Epithelial cell of alveolus of lung (primary cell): ENCODE data around the gene ADD1. TPM values are rescaled to one million over a fixed set of nuclear protein-coding genes. Genes with fewer than 3 reads are reported as not detected.

ENCODE experiments used
- total RNA-seq: library from RNA; depleted of rRNA; stranded (reverse); fragments of >200 nt; gene quantifications from 2 replicates; pipeline ENCODE4 v1.2.1, GENCODE V29; 2015

Gene ADD1
- total RNA-seq = 158 and 181 TPM in 2 replicates

GRCh38 chr4:2843263-2843940 lies at the start of gene ADD1:
Gene ADD1 (plus strand): TSS chr4:2843844. CDS start chr4:2875916, 32,072 bp downstream.

GRCh38 chr4:2963175-2963965 lies 119.7 kb downstream of the ADD1 start, which contains the start of the genes GRK4 and NOP14:
Gene GRK4 (plus strand): TSS chr4:2963571. CDS start chr4:2964071, 500 bp downstream.
Gene NOP14 (minus strand): TSS chr4:2963406. CDS start chr4:2963319, 87 bp downstream.

Other genes starting within 250 kb of the ADD1 start
- gene TNIP2, start 87.5 kb upstream of the ADD1 start, total RNA-seq = 49.3 and 69.6 TPM in 2 replicates
- gene SH3BP2, start 50.8 kb upstream of the ADD1 start, total RNA-seq = 16.7 and 72.2 TPM in 2 replicates
- gene NOP14, start 119.6 kb downstream of the ADD1 start, total RNA-seq = 14.1 and 18.8 TPM in 2 replicates
- 3.4 and 4.0 TPM in 2 replicates for gene GRK4, start 119.7 kb downstream of the ADD1 start, total RNA-seq
- gene HTT-AS, start 230.7 kb downstream of the ADD1 start, total RNA-seq = not detected in 2 replicates
- gene HTT, start 230.8 kb downstream of the ADD1 start, total RNA-seq = 11.9 and 23.9 TPM in 2 replicates